OCI-LY7 (cell line): ENCODE results near the gene NSMCE1. TPM values are rescaled to one million over a fixed set of nuclear protein-coding genes. Genes with fewer than 3 reads are reported as not detected.
"Not testable (repeated sequence)": the region's sequence is repeated elsewhere in the genome, so short reads cannot be mapped to it uniquely, and the experiment has no call there.

ENCODE experiments used
- BruUV-seq: library from RNA; stranded (reverse); fragments of 400-500 nt; replicated peaks from 2 replicates; lab custom pipeline; 2021; lab: Mats Ljungman, UMichigan
- CTCF ChIA-PET: fragments of 300-600 bp; sonication (Branson Sonifier 250); formaldehyde crosslinking; loops from one replicate; lab custom pipeline; 2022; ENCODE audit warnings: antibody characterized with exemption; ENCODE audit not compliant: unreplicated experiment; lab: Charles Lee
- POLR2A ChIA-PET: fragments of 300-600 bp; sonication (Branson Sonifier 250); formaldehyde crosslinking; loops from one replicate; lab custom pipeline; 2022; ENCODE audit warnings: antibody characterized with exemption; lab: Charles Lee
- DNase-seq: peaks from one replicate; pipeline ENCODE4 v3.0.0-alpha.2; 2015; ENCODE audit warnings: low spot score
- H2AFZ ChIP-seq: fragments of 200-600 bp; sonication (generic), shearing (Covaris generic); 2 replicates; pipeline ENCODE4 v1.6.1; 2014; ENCODE audit warnings: mild to moderate bottlenecking, antibody characterized with exemption, low read length, moderate library complexity
- H3K27ac ChIP-seq: fragments of 200-600 bp; sonication (generic); 2 replicates; pipeline ENCODE4 v1.5.1; 2014; ENCODE audit warnings: mixed run types, low read depth, mild to moderate bottlenecking, moderate library complexity, low read length, inconsistent platforms; ENCODE audit not compliant: poor library complexity, severe bottlenecking
- H3K36me3 ChIP-seq: fragments of 200-600 bp; sonication (generic); 2 replicates; pipeline ENCODE4 v1.6.1; 2014; ENCODE audit warnings: mild to moderate bottlenecking, antibody characterized with exemption, low read length, moderate library complexity, mixed read lengths; ENCODE audit not compliant: insufficient read depth
- H3K4me1 ChIP-seq: fragments of 200-600 bp; sonication (generic); 2 replicates; pipeline ENCODE4 v1.5.1; 2014; ENCODE audit warnings: mild to moderate bottlenecking, low read length; ENCODE audit not compliant: insufficient read depth, poor library complexity, severe bottlenecking
- H3K4me2 ChIP-seq: fragments of 200-600 bp; sonication (generic); 2 replicates; pipeline ENCODE4 v1.6.1; 2014; ENCODE audit warnings: mild to moderate bottlenecking, low read length
- H3K4me3 ChIP-seq: fragments of 200-600 bp; sonication (generic); 2 replicates; pipeline ENCODE4 v1.5.1; 2014; ENCODE audit warnings: mild to moderate bottlenecking, low read depth, low read length; ENCODE audit not compliant: poor library complexity, severe bottlenecking
- H3K79me2 ChIP-seq: fragments of 200-600 bp; sonication (generic); 2 replicates; pipeline ENCODE4 v1.6.1; 2016; ENCODE audit warnings: low read depth, mild to moderate bottlenecking, low read length, moderate library complexity, mixed read lengths; ENCODE audit not compliant: insufficient read depth
- H3K9me2 ChIP-seq: fragments of 200-600 bp; sonication (generic); 2 replicates; pipeline ENCODE4 v1.6.1; 2016; ENCODE audit warnings: mild to moderate bottlenecking, low read length, mixed read lengths; ENCODE audit not compliant: insufficient read depth
- H3K9me3 ChIP-seq: fragments of 200-600 bp; sonication (generic); 2 replicates; pipeline ENCODE4 v1.6.1; 2014; ENCODE audit warnings: mild to moderate bottlenecking, mixed run types, low read length, mixed read lengths
- H4K20me1 ChIP-seq: fragments of 200-600 bp; sonication (generic); 2 replicates; pipeline ENCODE4 v1.6.1; 2014; ENCODE audit warnings: mild to moderate bottlenecking, antibody characterized with exemption, low read length, moderate library complexity, mixed read lengths; ENCODE audit not compliant: insufficient read depth
- CTCF ChIP-seq: fragments of 200-600 bp; sonication (generic); conservative IDR thresholded peaks from 2 replicates; pipeline ENCODE4 v1.5.1; 2014; ENCODE audit warnings: mild to moderate bottlenecking, antibody characterized with exemption, low read length, moderate library complexity, mixed read lengths
- EZH2phosphoT487 ChIP-seq: fragments of 200-600 bp; sonication (generic); IDR thresholded peaks from 2 replicates; pipeline ENCODE4 v1.6.1; 2018; ENCODE audit warnings: low read depth, borderline replicate concordance, mild to moderate bottlenecking, mixed run types, antibody characterized with exemption, low read length, moderate library complexity, mixed read lengths
- intact Hi-C: fragments of 100-400 bp; cut with micrococcal nuclease; formaldehyde crosslinking; loops from one replicate; pipeline ENCODE4 v1.10.0; 2022; ENCODE audit not compliant: unreplicated experiment
- total RNA-seq, 2 experiments: library from RNA; depleted of rRNA in 1 of 2; stranded (reverse); fragments of >200 nt in 1 of 2; shearing (Covaris generic) in 1 of 2; gene quantifications; 2 replicates each; pipeline ENCODE4 v1.2.3, GENCODE V29; 2014 to 2022

Gene NSMCE1
- total RNA-seq, 2 experiments from 2014 or later: 51.1 to 84.0 TPM

- Histone ChIP-seq H3K4me1 (no peaks in the 10 kb centered on the region), H4K20me1 (no peaks in the 10 kb centered on the region), H3K27ac (no peak overlapping the region), H3K36me3 (peaks cover 20% of the 10 kb centered on the region; the same call in 1 of the 2 replicates), H3K79me2 (no peaks in the 10 kb centered on the region), H2AFZ (no peak overlapping the region), H3K9me3 (no peaks in the 10 kb centered on the region), H3K9me2 (no peaks in the 10 kb centered on the region), H3K4me2 (no peak overlapping the region), H3K4me3 (no peak overlapping the region)
- POLR2A ChIA-PET: interaction anchor here (0.7 to 1.2 kb wide), 2 partner anchors 9 to 609 kb away, joined by 3 read pairs; no protein-coding TSS in a partner anchor
- no peak for DNase-seq
- BruUV-seq: no TSS peak
- CTCF ChIA-PET: interaction anchor here (1.5 kb wide), 1 partner anchor 15 kb away, joined by 4 read pairs; no protein-coding TSS in a partner anchor
- TF ChIP-seq EZH2phosphoT487: no peak
- no peak for TF ChIP-seq CTCF
- intact Hi-C loops: no loop called here
Measured at GRCh38 chr16:27248036-27248435, 20.5 kb downstream of the NSMCE1 start.

GRCh38 chr16:27247076-27247475 is 21.5 kb downstream of the NSMCE1 start:
- peaks cover 20% of the 10 kb centered on the region; the same call in 1 of the 2 replicates for H3K36me3 ChIP-seq
- H4K20me1 ChIP-seq, BruUV-seq, H3K4me2 ChIP-seq, H3K27ac ChIP-seq, H3K9me2 ChIP-seq, CTCF ChIA-PET, H2AFZ ChIP-seq, H3K4me1 ChIP-seq, POLR2A ChIA-PET, DNase-seq, H3K4me3 ChIP-seq, H3K79me2 ChIP-seq, H3K9me3 ChIP-seq, intact Hi-C loops: not testable (repeated sequence)

- BruUV-seq: no TSS peak
- H4K20me1 ChIP-seq: no peaks in the 10 kb centered on the region
Measured at GRCh38 chr16:27246439-27246838, 22.1 kb downstream of the NSMCE1 start.

More at GRCh38 chr16:27246439-27246838, 22.1 kb downstream of the NSMCE1 start:
- Histone ChIP-seq H3K27ac (no peak overlapping the region), H3K4me3 (no peak overlapping the region), H3K4me1 (no peaks in the 10 kb centered on the region), H3K79me2 (no peaks in the 10 kb centered on the region), H3K9me2 (no peaks in the 10 kb centered on the region), H3K9me3 (no peaks in the 10 kb centered on the region), H2AFZ (no peak overlapping the region), H3K4me2 (no peak overlapping the region), H3K36me3 (peaks cover 16% of the 10 kb centered on the region; the same call in 1 of the 2 replicates)
- intact Hi-C loops: no loop called here
- no peak for DNase-seq
- POLR2A ChIA-PET: no interaction called here
- no peak for TF ChIP-seq CTCF
- TF ChIP-seq EZH2phosphoT487: no peak
- CTCF ChIA-PET: no interaction called here
